ENCODE results near the gene DNAJC13. TPM values are rescaled to one million over a fixed set of nuclear protein-coding genes. Genes with fewer than 3 reads are reported as not detected.
A peak's percentile ranks its signal among the peaks of the same experiment; 100 is the strongest.

Gene DNAJC13
- total RNA-seq, 2 donors from 2014 or later, result 34.3 to 43.1 TPM

- peaks cover 0 to 4% of the 10 kb centered on the region in 2 donors for H3K36me3 Mint-ChIP-seq
- peak; percentile 50 to 67 for ATAC-seq
- no peak overlapping the region for H3K27ac Mint-ChIP-seq
- H3K9me3 Mint-ChIP-seq, result peaks cover 0 to 5% of the 10 kb centered on the region in 2 donors
- DNase-seq (ENCODE audit: low spot score in 2 of 2), result peak in 1 of 2 donors; percentile 20
Observed at GRCh38 chr3:132399054-132399929, 18.0 kb upstream of the DNAJC13 start.

GRCh38 chr3:132401255-132401654 is 16.0 kb upstream of the DNAJC13 start:
- ATAC-seq (no peak), DNase-seq (ENCODE audit: low spot score in 2 of 2) (no peak)
- H3K36me3 Mint-ChIP-seq, result no peaks in the 10 kb centered on the region
- no peak overlapping the region for H3K27ac Mint-ChIP-seq
- no peaks in the 10 kb centered on the region for H3K9me3 Mint-ChIP-seq

GRCh38 chr3:132404276-132404675 is 13.0 kb upstream of the DNAJC13 start:
- Mint-ChIP-seq H3K27ac (no peak overlapping the region), H3K36me3 (no peaks in the 10 kb centered on the region), H3K9me3 (no peaks in the 10 kb centered on the region)
- DNase-seq (ENCODE audit: low spot score in 2 of 2), result no peak
- no peak for ATAC-seq

GRCh38 chr3:132405188-132405587 is 12.1 kb upstream of the DNAJC13 start:
- ATAC-seq (no peak), DNase-seq (ENCODE audit: low spot score in 2 of 2) (no peak)
- Mint-ChIP-seq H3K36me3 (no peaks in the 10 kb centered on the region), H3K27ac (no peak overlapping the region), H3K9me3 (no peaks in the 10 kb centered on the region)

GRCh38 chr3:132405609-132406299 is 11.5 kb upstream of the DNAJC13 start:
- Mint-ChIP-seq H3K27ac (no peak overlapping the region), H3K9me3 (no peaks in the 10 kb centered on the region), H3K36me3 (no peaks in the 10 kb centered on the region)
- DNase-seq (ENCODE audit: low spot score in 2 of 2), result no peak
- no peak for ATAC-seq

GRCh38 chr3:132406587-132406986 is 10.7 kb upstream of the DNAJC13 start:
- H3K27ac Mint-ChIP-seq, result no peak overlapping the region
- no peak for DNase-seq (ENCODE audit: low spot score in 2 of 2)
- no peaks in the 10 kb centered on the region for H3K9me3 Mint-ChIP-seq
- ATAC-seq, result no peak
- no peaks in the 10 kb centered on the region for H3K36me3 Mint-ChIP-seq

GRCh38 chr3:132407025-132407424 is 10.3 kb upstream of the DNAJC13 start:
- Mint-ChIP-seq H3K27ac (no peak overlapping the region), H3K9me3 (no peaks in the 10 kb centered on the region), H3K36me3 (no peaks in the 10 kb centered on the region)
- DNase-seq (ENCODE audit: low spot score in 2 of 2) (no peak), ATAC-seq (no peak)

- H3K36me3 Mint-ChIP-seq, result peaks cover 9 to 11% of the 10 kb centered on the region in 2 donors
- H3K9me3 Mint-ChIP-seq, result no peaks in the 10 kb centered on the region
- ATAC-seq, result no peak
Observed at GRCh38 chr3:132414841-132415240, 2.5 kb upstream of the DNAJC13 start.

GRCh38 chr3:132416161-132416560 is 1.1 kb upstream of the DNAJC13 start:
- no peak for ATAC-seq
- Mint-ChIP-seq H3K36me3 (peaks cover 9 to 11% of the 10 kb centered on the region in 2 donors), H3K27ac (peak overlapping the region in 1 of 2 donors; percentile 90)

More at GRCh38 chr3:132414841-132415240, 2.5 kb upstream of the DNAJC13 start:
- H3K27ac Mint-ChIP-seq, result no peak overlapping the region
- no peak for DNase-seq (ENCODE audit: low spot score in 2 of 2)

GRCh38 chr3:132417695-132418411 is 551 bp downstream of the DNAJC13 start:
- Mint-ChIP-seq H3K27ac (peak overlapping the region; percentile 90 to 98), H3K36me3 (peaks cover 9 to 11% of the 10 kb centered on the region in 2 donors), H3K9me3 (no peaks in the 10 kb centered on the region)
- ATAC-seq, result peak; percentile 38 to 54
- DNase-seq (ENCODE audit: low spot score in 2 of 2), result no peak

More at GRCh38 chr3:132416161-132416560, 1.1 kb upstream of the DNAJC13 start:
- no peaks in the 10 kb centered on the region for H3K9me3 Mint-ChIP-seq
- no peak for DNase-seq (ENCODE audit: low spot score in 2 of 2)

- DNase-seq (ENCODE audit: low spot score in 2 of 2) (no peak), ATAC-seq (no peak)
- Mint-ChIP-seq H3K36me3 (peaks cover 9 to 11% of the 10 kb centered on the region in 2 donors), H3K9me3 (no peaks in the 10 kb centered on the region), H3K27ac (peak overlapping the region; percentile 90 to 98)
Observed at GRCh38 chr3:132418916-132419315, 1.6 kb downstream of the DNAJC13 start.

GRCh38 chr3:132421832-132422231 is 4.5 kb downstream of the DNAJC13 start:
- no peak for DNase-seq (ENCODE audit: low spot score in 2 of 2)
- ATAC-seq, result no peak
- H3K36me3 Mint-ChIP-seq, result peaks cover 9 to 11% of the 10 kb centered on the region in 2 donors
- H3K27ac Mint-ChIP-seq, result no peak overlapping the region
- no peaks in the 10 kb centered on the region for H3K9me3 Mint-ChIP-seq

GRCh38 chr3:132422531-132422930 is 5.2 kb downstream of the DNAJC13 start:
- Mint-ChIP-seq H3K9me3 (no peaks in the 10 kb centered on the region), H3K27ac (no peak overlapping the region), H3K36me3 (peaks cover 9 to 11% of the 10 kb centered on the region in 2 donors)
- DNase-seq (ENCODE audit: low spot score in 2 of 2), result no peak
- no peak for ATAC-seq

GRCh38 chr3:132432639-132433038 is 15.3 kb downstream of the DNAJC13 start:
- ATAC-seq (peak; percentile 74 to 81), DNase-seq (ENCODE audit: low spot score in 2 of 2) (no peak)
- no peaks in the 10 kb centered on the region for H3K9me3 Mint-ChIP-seq
- H3K27ac Mint-ChIP-seq, result no peak overlapping the region
- peaks cover 0 to 7% of the 10 kb centered on the region in 2 donors for H3K36me3 Mint-ChIP-seq

- no peak overlapping the region for H3K27ac Mint-ChIP-seq
- no peaks in the 10 kb centered on the region for H3K9me3 Mint-ChIP-seq
- H3K36me3 Mint-ChIP-seq, result peaks cover 0 to 7% of the 10 kb centered on the region in 2 donors
- DNase-seq (ENCODE audit: low spot score in 2 of 2), result no peak
- no peak for ATAC-seq
Observed at GRCh38 chr3:132433121-132433520, 15.8 kb downstream of the DNAJC13 start.

GRCh38 chr3:132435224-132435910 is 18.1 kb downstream of the DNAJC13 start:
- no peak overlapping the region for H3K27ac Mint-ChIP-seq
- H3K36me3 Mint-ChIP-seq, result peaks cover 0 to 18% of the 10 kb centered on the region in 2 donors
- peak; percentile 87 to 93 for ATAC-seq
- DNase-seq (ENCODE audit: low spot score in 2 of 2), result no peak
- no peaks in the 10 kb centered on the region for H3K9me3 Mint-ChIP-seq

Measured in activated naive CD4-positive, alpha-beta T cell treated with anti-CD3 and anti-CD28 coated beads, Interleukin-2, amount 50 U/mL, for 72 hours (primary cell).